SK-N-SH (cell line): ENCODE data around the gene VPS51. TPM values are rescaled to one million over a fixed set of nuclear protein-coding genes. Genes with fewer than 3 reads are reported as not detected.

Source experiments
- CTCF ChIA-PET: fragments of 300-600, 350-600 bp; formaldehyde crosslinking; extraction: SDS; loops from one replicate; lab custom pipeline; 2021; lab: Yijun Ruan, JAX
- POLR2A ChIA-PET: fragments of 350-600 bp; sonication (Branson Sonifier 250); formaldehyde crosslinking; extraction: SDS; loops from one replicate; lab custom pipeline; 2020; ENCODE audit warnings: antibody characterized with exemption, inconsistent platforms; lab: Yijun Ruan, JAX
- DNase-seq: peaks from one replicate; pipeline ENCODE4 v3.0.0; 2012
- H2AFZ ChIP-seq: fragments of 200-600 bp; sonication (generic); 2 replicates; pipeline ENCODE4 v1.8.1; 2016; ENCODE audit warnings: antibody characterized with exemption, mild to moderate bottlenecking, low read depth
- H3F3A ChIP-seq: fragments of 200-600 bp; sonication (generic); replicated peaks from 2 replicates; pipeline ENCODE3; 2016; ENCODE audit warnings: antibody characterized with exemption, mild to moderate bottlenecking; ENCODE audit not compliant: insufficient read depth
- H3K27ac ChIP-seq, 2 experiments: fragments of 200-500 bp in 1 of 2; fragments of 200-600 bp in 1 of 2; sonication (Bioruptor generic) in 1 of 2; sonication (generic), shearing (Covaris generic) in 1 of 2; 2 replicates each; pipeline versions ENCODE4 v1.5.1 to v1.6.1; 2014 to 2016; ENCODE audit warnings: low read depth in 2 of 2, inconsistent platforms in 1 of 2, low read length in 1 of 2, mild to moderate bottlenecking in 1 of 2, mixed read lengths in 1 of 2
- H3K27me3 ChIP-seq: fragments of 200-600 bp; sonication (generic), shearing (Covaris generic); 2 replicates; pipeline ENCODE4 v1.6.1; 2016; ENCODE audit warnings: mixed run types; ENCODE audit not compliant: insufficient read depth
- H3K36me3 ChIP-seq, 2 experiments: fragments of 200-500 bp in 1 of 2; fragments of 200-600 bp in 1 of 2; sonication (Bioruptor generic) in 1 of 2; sonication (generic) in 1 of 2; replicated peaks in 1 of 2; 2 replicates each; pipeline versions ENCODE3 to v1.5.1; 2014 to 2016; ENCODE audit warnings: low read length in 1 of 2, mild to moderate bottlenecking in 1 of 2; ENCODE audit not compliant: insufficient read depth in 2 of 2, control insufficient read depth in 1 of 2
- H3K4me1 ChIP-seq, 2 experiments: fragments of 200-500 bp in 1 of 2; fragments of 200-600 bp in 1 of 2; sonication (Bioruptor generic) in 1 of 2; sonication (generic), shearing (Covaris generic) in 1 of 2; 2 replicates each; pipeline versions ENCODE4 v1.5.1 to v1.6.1; 2014 to 2016; ENCODE audit warnings: low read depth in 1 of 2, low read length in 1 of 2, mixed run types in 1 of 2; ENCODE audit not compliant: insufficient read depth in 2 of 2, control insufficient read depth in 1 of 2
- H3K4me2 ChIP-seq: fragments of 200-600 bp; sonication (generic), shearing (Covaris generic); 2 replicates; pipeline ENCODE4 v1.6.1; 2017; ENCODE audit warnings: mixed run types
- H3K4me3 ChIP-seq, 2 experiments: fragments of 200-500 bp in 1 of 2; fragments of 200-600 bp in 1 of 2; sonication (Bioruptor generic) in 1 of 2; sonication (generic), shearing (Covaris generic) in 1 of 2; 2 replicates each; pipeline versions ENCODE4 v1.5.1 to v1.8.1; 2014 to 2016; ENCODE audit warnings: low read depth in 2 of 2, inconsistent platforms in 1 of 2, low read length in 1 of 2, mild to moderate bottlenecking in 1 of 2, mixed read lengths in 1 of 2, moderate library complexity in 1 of 2
- H3K79me2 ChIP-seq: fragments of 200-600 bp; sonication (generic); 2 replicates; pipeline ENCODE4 v1.8.1; 2017; ENCODE audit warnings: mild to moderate bottlenecking; ENCODE audit not compliant: insufficient read depth
- H3K9ac ChIP-seq: fragments of 200-600 bp; sonication (generic); 2 replicates; pipeline ENCODE4 v1.6.1; 2017; ENCODE audit warnings: mixed run types
- H3K9me2 ChIP-seq: fragments of 200-600 bp; sonication (generic); 2 replicates; pipeline ENCODE4 v1.6.1; 2017; ENCODE audit warnings: mixed run types
- H3K9me3 ChIP-seq: fragments of 200-600 bp; sonication (generic); 2 replicates; pipeline ENCODE4 v1.6.1; 2017; ENCODE audit warnings: mixed run types, mild to moderate bottlenecking, moderate library complexity
- H4K20me1 ChIP-seq: fragments of 200-600 bp; sonication (generic); 2 replicates; pipeline ENCODE4 v1.6.1; 2017; ENCODE audit warnings: mild to moderate bottlenecking, mixed run types; ENCODE audit not compliant: insufficient read depth
- CHD2 ChIP-seq: fragments of 150-350 bp; IDR thresholded peaks from 2 replicates; pipeline ENCODE4 v1.6.1; 2018; ENCODE audit warnings: low read length; ENCODE audit not compliant: partially characterized antibody
- FOXM1 ChIP-seq: IDR thresholded peaks from 2 replicates; pipeline ENCODE4 v1.4.0; 2012; ENCODE audit warnings: low read depth, mild to moderate bottlenecking
- GABPA ChIP-seq: IDR thresholded peaks from 2 replicates; pipeline ENCODE4 v1.4.0; 2012; ENCODE audit warnings: low read depth, mild to moderate bottlenecking
- GATA2 ChIP-seq: sonication (generic); formaldehyde crosslinking; IDR thresholded peaks from 2 replicates; pipeline ENCODE4 v1.5.0; 2020; ENCODE audit warnings: mild to moderate bottlenecking, missing genetic modification reagents
- JUND ChIP-seq: IDR thresholded peaks from 2 replicates; pipeline ENCODE4 v1.4.0; 2012
- MEF2A ChIP-seq: IDR thresholded peaks from 2 replicates; pipeline ENCODE4 v1.4.0; 2012; ENCODE audit warnings: low read depth, borderline replicate concordance
- MXI1 ChIP-seq: IDR thresholded peaks from 2 replicates; pipeline ENCODE4 v1.6.1; 2012; ENCODE audit warnings: mild to moderate bottlenecking, low read depth, low read length, improper control_type of control experiment
- POLR2AphosphoS5 ChIP-seq: IDR thresholded peaks from 2 replicates; pipeline ENCODE4 v1.6.1; 2012; ENCODE audit warnings: low read depth, low read length
- RCOR1 ChIP-seq: fragments of 150-350 bp; IDR thresholded peaks from 2 replicates; pipeline ENCODE4 v1.6.1; 2017; ENCODE audit warnings: antibody characterized with exemption, low read length
- RFX5 ChIP-seq: IDR thresholded peaks from 2 replicates; pipeline ENCODE4 v1.6.1; 2012; ENCODE audit warnings: mild to moderate bottlenecking, improper control_type of control experiment, low read length
- RXRA ChIP-seq: IDR thresholded peaks from 2 replicates; pipeline ENCODE4 v1.4.0; 2012; ENCODE audit warnings: low read depth, mild to moderate bottlenecking, borderline replicate concordance
- SMC3 ChIP-seq: IDR thresholded peaks from 2 replicates; pipeline ENCODE4 v1.6.1; 2012; ENCODE audit warnings: low read depth, low read length, improper control_type of control experiment
- TCF12 ChIP-seq: IDR thresholded peaks from 2 replicates; pipeline ENCODE4 v1.4.0; 2012
- YY1 ChIP-seq: IDR thresholded peaks from 2 replicates; pipeline ENCODE4 v1.4.0; 2012; ENCODE audit warnings: low read depth, mild to moderate bottlenecking
- WGBS: methylation state at CpG from one replicate; pipeline ENCODE4 v1.1.6; 2017; ENCODE audit warnings: low lambda C conversion rate; 5-methylcytosine and 5-hydroxymethylcytosine counted together
- polyA plus RNA-seq, 3 experiments: library from polyadenylated mRNA; depleted of rRNA; stranded (reverse); fragments of >200 nt; gene quantifications; 2 replicates each; pipeline ENCODE4 v1.2.3, GENCODE V29; 2012
- TF ChIP-seq, protein P1 (sequence below): IDR thresholded peaks from 2 replicates; pipeline ENCODE4 v1.4.0; 2012; ENCODE audit warnings: low read depth, borderline replicate concordance
- TF ChIP-seq, protein P2 (sequence below): fragments of 150-350 bp; IDR thresholded peaks from 2 replicates; pipeline ENCODE4 v1.6.1; 2016; ENCODE audit warnings: mild to moderate bottlenecking, low read depth, low read length
- TF ChIP-seq, protein P3 (sequence below): fragments of 150-350 bp; IDR thresholded peaks from 2 replicates; pipeline ENCODE4 v1.6.1; 2017; ENCODE audit warnings: antibody characterized with exemption, low read length, low read depth, borderline replicate concordance
- TF ChIP-seq, protein P4 (sequence below): IDR thresholded peaks from 2 replicates; pipeline ENCODE4; 2012
- TF ChIP-seq, protein P5 (sequence below): IDR thresholded peaks from 2 replicates; pipeline ENCODE4 v1.6.1; 2012; ENCODE audit warnings: mild to moderate bottlenecking, low read depth, low read length, moderate library complexity
- TF ChIP-seq, protein P6 (sequence below): IDR thresholded peaks from 2 replicates; pipeline ENCODE4 v1.4.0; 2012; ENCODE audit warnings: low read depth, borderline replicate concordance
- TF ChIP-seq, protein P7 (sequence below): IDR thresholded peaks from 2 replicates; pipeline ENCODE4 v1.4.0; 2012; ENCODE audit warnings: low read depth

Gene VPS51
- polyA plus RNA-seq, 1 of the 3 experiments (the other 2 are of a cell fraction): 59.9 TPM

DNA sequence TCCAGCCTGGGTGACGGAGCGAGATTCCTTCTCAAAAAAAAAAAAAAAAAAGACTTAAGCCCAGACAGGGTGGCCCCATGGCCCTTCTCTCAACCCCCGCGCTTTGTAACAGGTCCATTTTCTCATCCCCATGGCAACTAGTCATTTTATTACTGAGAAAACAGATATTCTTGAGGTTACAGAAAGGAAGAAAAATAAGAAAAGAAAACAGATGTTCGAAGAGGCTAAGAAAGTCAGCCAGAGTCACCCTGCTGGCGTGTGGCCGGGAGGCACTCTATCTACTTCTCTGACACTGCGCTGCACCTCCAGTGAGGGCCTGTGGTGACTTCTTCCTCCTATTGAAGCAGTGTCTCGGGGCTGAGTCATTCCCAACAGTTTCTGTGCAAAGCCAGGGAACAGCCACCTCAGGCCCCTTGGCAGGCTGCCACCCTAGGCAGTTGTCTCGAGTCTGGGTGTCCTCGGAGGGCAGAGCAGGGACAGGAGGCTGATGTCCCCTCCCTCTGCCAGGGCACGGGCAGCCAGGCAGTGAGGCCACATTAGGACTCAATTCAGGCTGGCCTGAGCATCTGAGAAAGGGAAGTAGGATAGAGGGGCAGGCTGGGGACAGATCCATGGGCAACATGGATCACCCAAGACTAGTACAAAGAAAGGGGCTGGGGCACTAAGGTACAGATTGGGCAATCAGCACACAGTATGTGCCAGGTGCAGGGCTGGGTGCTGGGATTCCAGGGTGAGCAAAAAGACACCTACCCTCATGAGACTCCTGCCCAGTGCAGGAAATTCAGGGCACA lies 54.7 kb downstream of the VPS51 start:
- Histone ChIP-seq H2AFZ (peak overlapping the region; percentile 72; the same call in 1 of the 2 replicates), H3K27me3 (no peaks in the 10 kb centered on the region), H3F3A (peaks cover 14% of the 10 kb centered on the region), H4K20me1 (no peaks in the 10 kb centered on the region), H3K79me2 (no peaks in the 10 kb centered on the region), H3K9ac (0 out of 2 replicates have a peak overlapping the region, but pooled peaks have one; percentile 13), H3K4me1 (peaks cover 11% of the 10 kb centered on the region in 2 experiments; a peak in 2 of 4 replicates), H3K27ac (peak overlapping the region; percentile 47 to 76), H3K4me3 (no peak overlapping the region), H3K4me2 (peak overlapping the region; percentile 56; the same call in 1 of the 2 replicates), H3K9me3 (no peaks in the 10 kb centered on the region), H3K9me2 (no peaks in the 10 kb centered on the region), H3K36me3 (no peaks in the 10 kb centered on the region)
- POLR2A ChIA-PET: no interaction called here
- 33% methylated on average over 12 of the region's 12 CpGs for WGBS
- peak; percentile 82 for DNase-seq
- CTCF ChIA-PET: interaction anchor here (0.7 to 3.8 kb wide), 3 partner anchors 15 to 179 kb away, joined by 3 to 13 read pairs (median 3); no protein-coding TSS in a partner anchor
- TF ChIP-seq YY1: no peak
- TF ChIP-seq, protein P1, sequence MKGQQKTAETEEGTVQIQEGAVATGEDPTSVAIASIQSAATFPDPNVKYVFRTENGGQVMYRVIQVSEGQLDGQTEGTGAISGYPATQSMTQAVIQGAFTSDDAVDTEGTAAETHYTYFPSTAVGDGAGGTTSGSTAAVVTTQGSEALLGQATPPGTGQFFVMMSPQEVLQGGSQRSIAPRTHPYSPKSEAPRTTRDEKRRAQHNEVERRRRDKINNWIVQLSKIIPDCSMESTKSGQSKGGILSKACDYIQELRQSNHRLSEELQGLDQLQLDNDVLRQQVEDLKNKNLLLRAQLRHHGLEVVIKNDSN: no peak
- TF ChIP-seq FOXM1: no peak
- TF ChIP-seq, protein P2, sequence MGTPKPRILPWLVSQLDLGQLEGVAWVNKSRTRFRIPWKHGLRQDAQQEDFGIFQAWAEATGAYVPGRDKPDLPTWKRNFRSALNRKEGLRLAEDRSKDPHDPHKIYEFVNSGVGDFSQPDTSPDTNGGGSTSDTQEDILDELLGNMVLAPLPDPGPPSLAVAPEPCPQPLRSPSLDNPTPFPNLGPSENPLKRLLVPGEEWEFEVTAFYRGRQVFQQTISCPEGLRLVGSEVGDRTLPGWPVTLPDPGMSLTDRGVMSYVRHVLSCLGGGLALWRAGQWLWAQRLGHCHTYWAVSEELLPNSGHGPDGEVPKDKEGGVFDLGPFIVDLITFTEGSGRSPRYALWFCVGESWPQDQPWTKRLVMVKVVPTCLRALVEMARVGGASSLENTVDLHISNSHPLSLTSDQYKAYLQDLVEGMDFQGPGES: no peak
- TF ChIP-seq TCF12: peak; percentile 35; the same call in 1 of the 2 replicates
- TF ChIP-seq CHD2: no peak
- TF ChIP-seq POLR2AphosphoS5: peak; percentile 17; the same call in 1 of the 2 replicates
- TF ChIP-seq MXI1: 0 out of 2 replicates have a peak, but pooled peaks have one; percentile 45
- TF ChIP-seq, protein P3, sequence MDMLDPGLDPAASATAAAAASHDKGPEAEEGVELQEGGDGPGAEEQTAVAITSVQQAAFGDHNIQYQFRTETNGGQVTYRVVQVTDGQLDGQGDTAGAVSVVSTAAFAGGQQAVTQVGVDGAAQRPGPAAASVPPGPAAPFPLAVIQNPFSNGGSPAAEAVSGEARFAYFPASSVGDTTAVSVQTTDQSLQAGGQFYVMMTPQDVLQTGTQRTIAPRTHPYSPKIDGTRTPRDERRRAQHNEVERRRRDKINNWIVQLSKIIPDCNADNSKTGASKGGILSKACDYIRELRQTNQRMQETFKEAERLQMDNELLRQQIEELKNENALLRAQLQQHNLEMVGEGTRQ: no peak
- TF ChIP-seq JUND: 0 out of 2 replicates have a peak, but pooled peaks have one; percentile 9
- TF ChIP-seq, protein P4, sequence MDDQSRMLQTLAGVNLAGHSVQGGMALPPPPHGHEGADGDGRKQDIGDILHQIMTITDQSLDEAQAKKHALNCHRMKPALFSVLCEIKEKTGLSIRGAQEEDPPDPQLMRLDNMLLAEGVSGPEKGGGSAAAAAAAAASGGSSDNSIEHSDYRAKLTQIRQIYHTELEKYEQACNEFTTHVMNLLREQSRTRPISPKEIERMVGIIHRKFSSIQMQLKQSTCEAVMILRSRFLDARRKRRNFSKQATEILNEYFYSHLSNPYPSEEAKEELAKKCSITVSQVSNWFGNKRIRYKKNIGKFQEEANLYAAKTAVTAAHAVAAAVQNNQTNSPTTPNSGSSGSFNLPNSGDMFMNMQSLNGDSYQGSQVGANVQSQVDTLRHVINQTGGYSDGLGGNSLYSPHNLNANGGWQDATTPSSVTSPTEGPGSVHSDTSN: no peak
- TF ChIP-seq, protein P5, sequence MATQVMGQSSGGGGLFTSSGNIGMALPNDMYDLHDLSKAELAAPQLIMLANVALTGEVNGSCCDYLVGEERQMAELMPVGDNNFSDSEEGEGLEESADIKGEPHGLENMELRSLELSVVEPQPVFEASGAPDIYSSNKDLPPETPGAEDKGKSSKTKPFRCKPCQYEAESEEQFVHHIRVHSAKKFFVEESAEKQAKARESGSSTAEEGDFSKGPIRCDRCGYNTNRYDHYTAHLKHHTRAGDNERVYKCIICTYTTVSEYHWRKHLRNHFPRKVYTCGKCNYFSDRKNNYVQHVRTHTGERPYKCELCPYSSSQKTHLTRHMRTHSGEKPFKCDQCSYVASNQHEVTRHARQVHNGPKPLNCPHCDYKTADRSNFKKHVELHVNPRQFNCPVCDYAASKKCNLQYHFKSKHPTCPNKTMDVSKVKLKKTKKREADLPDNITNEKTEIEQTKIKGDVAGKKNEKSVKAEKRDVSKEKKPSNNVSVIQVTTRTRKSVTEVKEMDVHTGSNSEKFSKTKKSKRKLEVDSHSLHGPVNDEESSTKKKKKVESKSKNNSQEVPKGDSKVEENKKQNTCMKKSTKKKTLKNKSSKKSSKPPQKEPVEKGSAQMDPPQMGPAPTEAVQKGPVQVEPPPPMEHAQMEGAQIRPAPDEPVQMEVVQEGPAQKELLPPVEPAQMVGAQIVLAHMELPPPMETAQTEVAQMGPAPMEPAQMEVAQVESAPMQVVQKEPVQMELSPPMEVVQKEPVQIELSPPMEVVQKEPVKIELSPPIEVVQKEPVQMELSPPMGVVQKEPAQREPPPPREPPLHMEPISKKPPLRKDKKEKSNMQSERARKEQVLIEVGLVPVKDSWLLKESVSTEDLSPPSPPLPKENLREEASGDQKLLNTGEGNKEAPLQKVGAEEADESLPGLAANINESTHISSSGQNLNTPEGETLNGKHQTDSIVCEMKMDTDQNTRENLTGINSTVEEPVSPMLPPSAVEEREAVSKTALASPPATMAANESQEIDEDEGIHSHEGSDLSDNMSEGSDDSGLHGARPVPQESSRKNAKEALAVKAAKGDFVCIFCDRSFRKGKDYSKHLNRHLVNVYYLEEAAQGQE: no peak
- TF ChIP-seq GABPA: no peak
- no peak for TF ChIP-seq RXRA
- no peak for TF ChIP-seq RFX5
- TF ChIP-seq SMC3: no peak
- TF ChIP-seq, protein P6, sequence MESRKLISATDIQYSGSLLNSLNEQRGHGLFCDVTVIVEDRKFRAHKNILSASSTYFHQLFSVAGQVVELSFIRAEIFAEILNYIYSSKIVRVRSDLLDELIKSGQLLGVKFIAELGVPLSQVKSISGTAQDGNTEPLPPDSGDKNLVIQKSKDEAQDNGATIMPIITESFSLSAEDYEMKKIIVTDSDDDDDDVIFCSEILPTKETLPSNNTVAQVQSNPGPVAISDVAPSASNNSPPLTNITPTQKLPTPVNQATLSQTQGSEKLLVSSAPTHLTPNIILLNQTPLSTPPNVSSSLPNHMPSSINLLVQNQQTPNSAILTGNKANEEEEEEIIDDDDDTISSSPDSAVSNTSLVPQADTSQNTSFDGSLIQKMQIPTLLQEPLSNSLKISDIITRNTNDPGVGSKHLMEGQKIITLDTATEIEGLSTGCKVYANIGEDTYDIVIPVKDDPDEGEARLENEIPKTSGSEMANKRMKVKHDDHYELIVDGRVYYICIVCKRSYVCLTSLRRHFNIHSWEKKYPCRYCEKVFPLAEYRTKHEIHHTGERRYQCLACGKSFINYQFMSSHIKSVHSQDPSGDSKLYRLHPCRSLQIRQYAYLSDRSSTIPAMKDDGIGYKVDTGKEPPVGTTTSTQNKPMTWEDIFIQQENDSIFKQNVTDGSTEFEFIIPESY: no peak
- TF ChIP-seq GATA2: no peak
- TF ChIP-seq RCOR1: peak; percentile 17; the same call in 1 of the 2 replicates
- TF ChIP-seq, protein P7, sequence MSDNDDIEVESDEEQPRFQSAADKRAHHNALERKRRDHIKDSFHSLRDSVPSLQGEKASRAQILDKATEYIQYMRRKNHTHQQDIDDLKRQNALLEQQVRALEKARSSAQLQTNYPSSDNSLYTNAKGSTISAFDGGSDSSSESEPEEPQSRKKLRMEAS: no peak
- no peak for TF ChIP-seq MEF2A
